ENCODE results near the gene AP2B1.

Gene AP2B1

GRCh38 chr17:35735036-35735805 lies 148.1 kb downstream of the AP2B1 start:
- no peak overlapping the region for H2BK5ac ChIP-seq (ENCODE audit: low read depth, low read length, poor library complexity, severe bottlenecking)
- H4K91ac ChIP-seq (ENCODE audit: low read length), result no peak overlapping the region
- peaks cover 0 to 2% of the 10 kb centered on the region in 2 experiments for H3K36me3 ChIP-seq (ENCODE audit: control insufficient read depth in 1 of 2, insufficient read depth in 2 of 2, low read depth in 1 of 2, low read length in 2 of 2)
- no peak overlapping the region for H4K8ac ChIP-seq (ENCODE audit: low read length)
- no peak overlapping the region for H3K4me3 ChIP-seq (ENCODE audit: insufficient read depth in 1 of 2, low read depth in 1 of 2, low read length in 2 of 2)
- peaks cover 2% of the 10 kb centered on the region for H3K79me1 ChIP-seq (replicated peaks; ENCODE audit: low read length, poor library complexity, severe bottlenecking)
- no peak overlapping the region for H3K4ac ChIP-seq (ENCODE audit: low read depth in 1 of 2, low read length in 2 of 2)
- WGBS, result 96% methylated on average over 29 of the region's 29 CpGs
- H3K27ac ChIP-seq (ENCODE audit: low read length, poor library complexity, severe bottlenecking), result no peak overlapping the region
- H3K4me1 ChIP-seq (ENCODE audit: control insufficient read depth, insufficient read depth, low read depth, low read length), result peaks cover 13% of the 10 kb centered on the region
- no peak overlapping the region for H3K23ac ChIP-seq (ENCODE audit: low read length in 2 of 2)
- H2BK15ac ChIP-seq (ENCODE audit: low read depth, poor library complexity, severe bottlenecking), result no peak overlapping the region
- H2BK120ac ChIP-seq (ENCODE audit: low read depth, low read length), result no peak overlapping the region
- no peak overlapping the region for H3K4me2 ChIP-seq (ENCODE audit: low read length, poor library complexity, severe bottlenecking)
- H2AFZ ChIP-seq (ENCODE audit: low read depth, low read length), result no peak overlapping the region
- H2AK5ac ChIP-seq (ENCODE audit: low read length, severe bottlenecking), result no peak overlapping the region
- no peak overlapping the region for H3K14ac ChIP-seq (ENCODE audit: low read length in 2 of 2)
- H3K9ac ChIP-seq (ENCODE audit: low read length), result no peak overlapping the region
- H3K9me3 ChIP-seq (ENCODE audit: control insufficient read depth, low read length), result no peaks in the 10 kb centered on the region
- no peak overlapping the region for H2BK12ac ChIP-seq (ENCODE audit: low read length in 2 of 2)
- H3K18ac ChIP-seq (ENCODE audit: low read depth in 1 of 2, low read length in 2 of 2), result no peak overlapping the region
- DNase-seq, result no peak
- peaks cover 18 to 64% of the 10 kb centered on the region in 2 experiments for H3K27me3 ChIP-seq (ENCODE audit: control insufficient read depth in 1 of 2, insufficient read depth in 1 of 2, low read length in 2 of 2)

- Histone ChIP-seq H3K4me3 (ENCODE audit: insufficient read depth in 1 of 2, low read depth in 1 of 2, low read length in 2 of 2) (no peak overlapping the region), H2BK15ac (ENCODE audit: low read depth, poor library complexity, severe bottlenecking) (no peak overlapping the region), H3K9ac (ENCODE audit: low read length) (no peak overlapping the region), H2AK5ac (ENCODE audit: low read length, severe bottlenecking) (no peak overlapping the region), H4K91ac (ENCODE audit: low read length) (no peak overlapping the region), H3K27me3 (ENCODE audit: control insufficient read depth in 1 of 2, insufficient read depth in 1 of 2, low read length in 2 of 2) (peaks cover 28 to 66% of the 10 kb centered on the region in 2 experiments), H3K4me1 (ENCODE audit: control insufficient read depth, insufficient read depth, low read depth, low read length) (peaks cover 14% of the 10 kb centered on the region), H2BK5ac (ENCODE audit: low read depth, low read length, poor library complexity, severe bottlenecking) (no peak overlapping the region), H3K4me2 (ENCODE audit: low read length, poor library complexity, severe bottlenecking) (no peak overlapping the region), H3K4ac (ENCODE audit: low read depth in 1 of 2, low read length in 2 of 2) (no peak overlapping the region), H3K27ac (ENCODE audit: low read length, poor library complexity, severe bottlenecking) (no peak overlapping the region), H4K8ac (ENCODE audit: low read length) (no peak overlapping the region), H2BK120ac (ENCODE audit: low read depth, low read length) (no peak overlapping the region), H2BK12ac (ENCODE audit: low read length in 2 of 2) (no peak overlapping the region), H3K36me3 (ENCODE audit: control insufficient read depth in 1 of 2, insufficient read depth in 2 of 2, low read depth in 1 of 2, low read length in 2 of 2) (peaks cover 0 to 2% of the 10 kb centered on the region in 2 experiments), H3K79me1 (replicated peaks; ENCODE audit: low read length, poor library complexity, severe bottlenecking) (peaks cover under 1% of the 10 kb centered on the region), H3K18ac (ENCODE audit: low read depth in 1 of 2, low read length in 2 of 2) (no peak overlapping the region), H2AFZ (ENCODE audit: low read depth, low read length) (no peak overlapping the region), H3K9me3 (ENCODE audit: control insufficient read depth, low read length) (no peaks in the 10 kb centered on the region), H3K23ac (ENCODE audit: low read length in 2 of 2) (no peak overlapping the region), H3K14ac (ENCODE audit: low read length in 2 of 2) (no peak overlapping the region)
- WGBS, result 97% methylated on average over 5 of the region's 5 CpGs
- no peak for DNase-seq
These were observed 149.1 kb downstream of the AP2B1 start for GRCh38 chr17:35736236-35736635.

- WGBS, result 90% methylated on average over 2 of the region's 5 CpGs
- Histone ChIP-seq H4K8ac (ENCODE audit: low read length) (no peak overlapping the region), H3K9ac (ENCODE audit: low read length) (no peak overlapping the region), H2BK12ac (ENCODE audit: low read length in 2 of 2) (no peak overlapping the region), H3K79me1 (replicated peaks; ENCODE audit: low read length, poor library complexity, severe bottlenecking) (no peaks in the 10 kb centered on the region), H2AK5ac (ENCODE audit: low read length, severe bottlenecking) (no peak overlapping the region), H3K23ac (ENCODE audit: low read length in 2 of 2) (no peak overlapping the region), H2BK120ac (ENCODE audit: low read depth, low read length) (no peak overlapping the region), H3K4me2 (ENCODE audit: low read length, poor library complexity, severe bottlenecking) (no peak overlapping the region), H3K27me3 (ENCODE audit: control insufficient read depth in 1 of 2, insufficient read depth in 1 of 2, low read length in 2 of 2) (peaks cover 51 to 71% of the 10 kb centered on the region in 2 experiments), H3K9me3 (ENCODE audit: control insufficient read depth, low read length) (no peaks in the 10 kb centered on the region), H3K4ac (ENCODE audit: low read depth in 1 of 2, low read length in 2 of 2) (no peak overlapping the region), H3K27ac (ENCODE audit: low read length, poor library complexity, severe bottlenecking) (no peak overlapping the region), H2AFZ (ENCODE audit: low read depth, low read length) (no peak overlapping the region), H3K36me3 (ENCODE audit: control insufficient read depth in 1 of 2, insufficient read depth in 2 of 2, low read depth in 1 of 2, low read length in 2 of 2) (peaks cover 0 to 2% of the 10 kb centered on the region in 2 experiments), H2BK5ac (ENCODE audit: low read depth, low read length, poor library complexity, severe bottlenecking) (no peak overlapping the region), H3K18ac (ENCODE audit: low read depth in 1 of 2, low read length in 2 of 2) (no peak overlapping the region), H3K4me3 (ENCODE audit: insufficient read depth in 1 of 2, low read depth in 1 of 2, low read length in 2 of 2) (no peak overlapping the region), H4K91ac (ENCODE audit: low read length) (no peak overlapping the region), H3K4me1 (ENCODE audit: control insufficient read depth, insufficient read depth, low read depth, low read length) (peaks cover 7% of the 10 kb centered on the region), H2BK15ac (ENCODE audit: low read depth, poor library complexity, severe bottlenecking) (no peak overlapping the region), H3K14ac (ENCODE audit: low read length in 2 of 2) (no peak overlapping the region)
- no peak for DNase-seq
These were observed 151.5 kb downstream of the AP2B1 start for GRCh38 chr17:35738519-35739133.

- DNase-seq, result no peak
- no peak overlapping the region for H3K14ac ChIP-seq (ENCODE audit: low read length in 2 of 2)
- 85% methylated on average over 7 of the region's 7 CpGs for WGBS
- no peak overlapping the region for H3K4me3 ChIP-seq (ENCODE audit: insufficient read depth in 1 of 2, low read depth in 1 of 2, low read length in 2 of 2)
- no peak overlapping the region for H2BK5ac ChIP-seq (ENCODE audit: low read depth, low read length, poor library complexity, severe bottlenecking)
- H4K91ac ChIP-seq (ENCODE audit: low read length), result no peak overlapping the region
- no peak overlapping the region for H3K9ac ChIP-seq (ENCODE audit: low read length)
- no peak overlapping the region for H2BK120ac ChIP-seq (ENCODE audit: low read depth, low read length)
- no peaks in the 10 kb centered on the region for H3K9me3 ChIP-seq (ENCODE audit: control insufficient read depth, low read length)
- H3K36me3 ChIP-seq (ENCODE audit: control insufficient read depth in 1 of 2, insufficient read depth in 2 of 2, low read depth in 1 of 2, low read length in 2 of 2), result no peaks in the 10 kb centered on the region
- H2AK5ac ChIP-seq (ENCODE audit: low read length, severe bottlenecking), result no peak overlapping the region
- H3K27me3 ChIP-seq (ENCODE audit: control insufficient read depth in 1 of 2, insufficient read depth in 1 of 2, low read length in 2 of 2), result peaks cover 60 to 76% of the 10 kb centered on the region in 2 experiments
- H3K4me1 ChIP-seq (ENCODE audit: control insufficient read depth, insufficient read depth, low read depth, low read length), result peaks cover 5% of the 10 kb centered on the region
- H3K4ac ChIP-seq (ENCODE audit: low read depth in 1 of 2, low read length in 2 of 2), result no peak overlapping the region
- H3K4me2 ChIP-seq (ENCODE audit: low read length, poor library complexity, severe bottlenecking), result no peak overlapping the region
- H2BK15ac ChIP-seq (ENCODE audit: low read depth, poor library complexity, severe bottlenecking), result no peak overlapping the region
- H3K27ac ChIP-seq (ENCODE audit: low read length, poor library complexity, severe bottlenecking), result no peak overlapping the region
- no peak overlapping the region for H2AFZ ChIP-seq (ENCODE audit: low read depth, low read length)
- H3K18ac ChIP-seq (ENCODE audit: low read depth in 1 of 2, low read length in 2 of 2), result no peak overlapping the region
- H4K8ac ChIP-seq (ENCODE audit: low read length), result no peak overlapping the region
- no peaks in the 10 kb centered on the region for H3K79me1 ChIP-seq (replicated peaks; ENCODE audit: low read length, poor library complexity, severe bottlenecking)
- H3K23ac ChIP-seq (ENCODE audit: low read length in 2 of 2), result no peak overlapping the region
- H2BK12ac ChIP-seq (ENCODE audit: low read length in 2 of 2), result no peak overlapping the region
These were observed 153.1 kb downstream of the AP2B1 start for GRCh38 chr17:35740216-35740615.
